DND-41 (cell line): ENCODE data around the gene SYNE1.

Experiments
- ATAC-seq: fragments of 200-7000 bp; cut with Tn5 transposase; 3 replicates; pipeline ENCODE4 v1.9.1; 2021; ENCODE audit warnings: low read depth; ENCODE audit not compliant: insufficient read depth
- DNase-seq: peaks from one replicate; pipeline ENCODE4 v3.0.0-alpha.2; 2020
- H2AFZ ChIP-seq: 2 replicates; pipeline ENCODE4 v1.6.0; 2012; ENCODE audit warnings: low read depth, low read length
- H3K27ac ChIP-seq: 2 replicates; pipeline ENCODE4 v1.5.1; 2012; ENCODE audit warnings: low read length, inconsistent platforms
- H3K27me3 ChIP-seq: fragments of 200-600 bp; sonication (generic); 2 replicates; pipeline ENCODE4 v1.6.0; 2012; ENCODE audit warnings: low read length, mild to moderate bottlenecking, inconsistent platforms; ENCODE audit not compliant: insufficient read depth, poor library complexity
- H3K36me3 ChIP-seq: 2 replicates; pipeline ENCODE4 v1.5.1; 2012; ENCODE audit warnings: low read length, inconsistent platforms; ENCODE audit not compliant: insufficient read depth
- H3K4me1 ChIP-seq: 2 replicates; pipeline ENCODE4 v1.5.1; 2012; ENCODE audit warnings: mild to moderate bottlenecking, low read length; ENCODE audit not compliant: insufficient read depth
- H3K4me2 ChIP-seq: 2 replicates; pipeline ENCODE4 v1.6.0; 2012; ENCODE audit warnings: mild to moderate bottlenecking, moderate library complexity, low read length, inconsistent platforms; ENCODE audit not compliant: insufficient read depth
- H3K4me3 ChIP-seq, 2 experiments: fragments of 200-600 bp in 1 of 2; shearing (Covaris generic) in 1 of 2; 2 replicates each; pipeline ENCODE4 v1.5.1; 2012 to 2016; ENCODE audit warnings: inconsistent platforms in 2 of 2, low read length in 2 of 2, mild to moderate bottlenecking in 2 of 2, low read depth in 1 of 2, moderate library complexity in 1 of 2
- H3K79me2 ChIP-seq: 2 replicates; pipeline ENCODE4 v1.6.0; 2012; ENCODE audit warnings: low read length, inconsistent platforms; ENCODE audit not compliant: insufficient read depth
- H3K9ac ChIP-seq: 2 replicates; pipeline ENCODE4 v1.6.0; 2012; ENCODE audit warnings: low read depth, mild to moderate bottlenecking, inconsistent platforms, low read length, moderate library complexity
- H3K9me3 ChIP-seq: 2 replicates; pipeline ENCODE4 v1.5.1; 2012; ENCODE audit warnings: low read length, moderate library complexity, mild to moderate bottlenecking, inconsistent platforms; ENCODE audit not compliant: insufficient read depth, severe bottlenecking
- H4K20me1 ChIP-seq: 2 replicates; pipeline ENCODE4 v1.6.0; 2012; ENCODE audit warnings: low read length; ENCODE audit not compliant: insufficient read depth
- CTCF ChIP-seq: IDR thresholded peaks from 2 replicates; pipeline ENCODE4 v1.5.1; 2012; ENCODE audit warnings: borderline replicate concordance, low read length, moderate library complexity, mild to moderate bottlenecking; ENCODE audit not compliant: poor library complexity, severe bottlenecking; ENCODE audit errors: extremely low read depth
- EZH2 ChIP-seq: IDR thresholded peaks from 3 replicates; pipeline ENCODE4 v1.6.1; 2012; ENCODE audit warnings: borderline replicate concordance, low read depth, mild to moderate bottlenecking, moderate library complexity, low read length, inconsistent platforms; ENCODE audit not compliant: severe bottlenecking

Gene SYNE1

GRCh38 chr6:152136449-152136825 is 500.7 kb downstream of the SYNE1 start:
- H3K9me3 ChIP-seq, result no peaks in the 10 kb centered on the region
- no peaks in the 10 kb centered on the region for H4K20me1 ChIP-seq
- H3K27me3 ChIP-seq, result no peaks in the 10 kb centered on the region
- H3K4me3 ChIP-seq, result no peak overlapping the region
- DNase-seq, result no peak
- no peak overlapping the region for H3K4me2 ChIP-seq
- no peak for ATAC-seq
- peaks cover 32% of the 10 kb centered on the region for H3K36me3 ChIP-seq
- no peak overlapping the region for H3K27ac ChIP-seq
- TF ChIP-seq CTCF (no peak), EZH2 (no peak)
- no peaks in the 10 kb centered on the region for H3K4me1 ChIP-seq
- H3K79me2 ChIP-seq, result no peaks in the 10 kb centered on the region
- no peak overlapping the region for H2AFZ ChIP-seq
- H3K9ac ChIP-seq, result no peak overlapping the region

GRCh38 chr6:152135755-152136448 is 501.3 kb downstream of the SYNE1 start:
- Histone ChIP-seq H3K36me3 (peaks cover 33% of the 10 kb centered on the region), H3K4me1 (no peaks in the 10 kb centered on the region), H3K4me3 (no peak overlapping the region), H3K27me3 (no peaks in the 10 kb centered on the region), H3K9ac (no peak overlapping the region), H3K9me3 (no peaks in the 10 kb centered on the region), H4K20me1 (no peaks in the 10 kb centered on the region), H2AFZ (no peak overlapping the region), H3K79me2 (no peaks in the 10 kb centered on the region), H3K4me2 (no peak overlapping the region), H3K27ac (no peak overlapping the region)
- TF ChIP-seq EZH2 (no peak), CTCF (no peak)
- ATAC-seq (no peak), DNase-seq (no peak)

GRCh38 chr6:152130441-152130840 is 506.7 kb downstream of the SYNE1 start:
- ATAC-seq, result no peak
- Histone ChIP-seq H3K9ac (no peak overlapping the region), H3K4me2 (no peak overlapping the region)

More at GRCh38 chr6:152130441-152130840, 506.7 kb downstream of the SYNE1 start:
- no peaks in the 10 kb centered on the region for H4K20me1 ChIP-seq
- H2AFZ ChIP-seq, result no peak overlapping the region
- no peaks in the 10 kb centered on the region for H3K9me3 ChIP-seq
- H3K27me3 ChIP-seq, result no peaks in the 10 kb centered on the region
- no peak for DNase-seq
- H3K4me3 ChIP-seq, result no peak overlapping the region
- H3K36me3 ChIP-seq, result peaks cover 29% of the 10 kb centered on the region; the same call in 1 of the 2 replicates
- TF ChIP-seq CTCF, result no peak
- TF ChIP-seq EZH2, result no peak
- H3K4me1 ChIP-seq, result no peaks in the 10 kb centered on the region
- no peaks in the 10 kb centered on the region for H3K79me2 ChIP-seq
- no peak overlapping the region for H3K27ac ChIP-seq
